ENCODE measurements around the gene COQ5. TPM values are rescaled to one million over a fixed set of nuclear protein-coding genes. Genes with fewer than 3 reads are reported as not detected.
"Not testable (repeated sequence)": the region's sequence is repeated elsewhere in the genome, so short reads cannot be mapped to it uniquely, and the experiment has no call there.

COQ5 gene
- total and polyA plus RNA-seq, 8 donors, result 2.6 to 32.4 (median 25.9) TPM

GRCh38 chr12:120490833-120491512 lies 38.0 kb downstream of the COQ5 start:
- H3K4me3 ChIP-seq, result no peak overlapping the region
- peaks cover 7 to 14% (median 11%) of the 10 kb centered on the region in 4 donors for H3K4me1 ChIP-seq
- peaks cover 0 to 21% (median 17%) of the 10 kb centered on the region in 4 donors for H3K36me3 ChIP-seq
- H3K9me3 ChIP-seq, result no peaks in the 10 kb centered on the region
- no peak for TF ChIP-seq CTCF (IDR thresholded peaks at IDR 0.05)
- no peak for TF ChIP-seq POLR2A (IDR thresholded peaks at IDR 0.05)
- TF ChIP-seq POLR2AphosphoS5 (IDR thresholded peaks at IDR 0.05), result no peak
- TF ChIP-seq EP300 (IDR thresholded peaks at IDR 0.05), result no peak
- DNase-seq, result no peak
- intact Hi-C loops (cut with DNase I; ENCODE audit: low total_unique reads), result no loop called here
- H3K27me3 ChIP-seq, result no peaks in the 10 kb centered on the region
- H3K27ac ChIP-seq, result no peak overlapping the region
- WGBS, 5 donors, result 89 to 100% (median 94%) methylated on average over 2 of the region's 2 CpGs

- intact Hi-C loops (cut with DNase I; ENCODE audit: low total_unique reads), result no loop called here
- no peaks in the 10 kb centered on the region for H3K27me3 ChIP-seq
- H3K27ac ChIP-seq, result no peak overlapping the region
- WGBS, 5 donors, result 96 to 98% (median 96%) methylated on average over 5 of the region's 5 CpGs
- TF ChIP-seq CTCF (IDR thresholded peaks at IDR 0.05) (no peak), POLR2AphosphoS5 (IDR thresholded peaks at IDR 0.05) (no peak), POLR2A (IDR thresholded peaks at IDR 0.05) (no peak), EP300 (IDR thresholded peaks at IDR 0.05) (no peak)
- DNase-seq, result no peak
- peaks cover 6 to 11% (median 8%) of the 10 kb centered on the region in 4 donors for H3K4me1 ChIP-seq
- H3K36me3 ChIP-seq, result peaks cover 0 to 21% (median 17%) of the 10 kb centered on the region in 4 donors
- no peaks in the 10 kb centered on the region for H3K9me3 ChIP-seq
- H3K4me3 ChIP-seq, result no peak overlapping the region
Observed at GRCh38 chr12:120490325-120490724, 38.6 kb downstream of the COQ5 start.

GRCh38 chr12:120489018-120489417 lies 39.9 kb downstream of the COQ5 start:
- Histone ChIP-seq H3K27me3 (no peaks in the 10 kb centered on the region), H3K4me3 (no peak overlapping the region), H3K27ac (no peak overlapping the region), H3K9me3 (no peaks in the 10 kb centered on the region), H3K4me1 (no peaks in the 10 kb centered on the region), H3K36me3 (peaks cover 0 to 21% (median 17%) of the 10 kb centered on the region in 4 donors)
- TF ChIP-seq POLR2AphosphoS5 (IDR thresholded peaks at IDR 0.05) (no peak), CTCF (IDR thresholded peaks at IDR 0.05) (no peak), EP300 (IDR thresholded peaks at IDR 0.05) (no peak), POLR2A (IDR thresholded peaks at IDR 0.05) (no peak)
- peak in 1 of 2 donors; percentile 36 for DNase-seq
- 83 to 99% (median 88%) methylated on average over 4 of the region's 4 CpGs for WGBS, 5 donors
- intact Hi-C loops (cut with DNase I; ENCODE audit: low total_unique reads), result no loop called here

GRCh38 chr12:120488057-120488640 lies 40.8 kb downstream of the COQ5 start:
- H3K36me3 ChIP-seq, result peaks cover 0 to 21% (median 17%) of the 10 kb centered on the region in 4 donors
- TF ChIP-seq CTCF (IDR thresholded peaks at IDR 0.05) (no peak), POLR2AphosphoS5 (IDR thresholded peaks at IDR 0.05) (no peak), EP300 (IDR thresholded peaks at IDR 0.05) (no peak), POLR2A (IDR thresholded peaks at IDR 0.05) (no peak)
- H3K27me3 ChIP-seq, result no peaks in the 10 kb centered on the region
- 76 to 78% (median 76%) methylated on average over 5 of the region's 5 CpGs for WGBS, 5 donors
- H3K4me1 ChIP-seq, result no peaks in the 10 kb centered on the region
- H3K27ac ChIP-seq, result peak overlapping the region in 1 of 5 donors; percentile 8
- H3K4me3 ChIP-seq, result no peak overlapping the region
- DNase-seq, result no peak
- intact Hi-C loops (cut with DNase I; ENCODE audit: low total_unique reads), result no loop called here
- H3K9me3 ChIP-seq, result no peaks in the 10 kb centered on the region

GRCh38 chr12:120487552-120487951 lies 41.4 kb downstream of the COQ5 start:
- H3K36me3 ChIP-seq, result peaks cover 0 to 24% (median 19%) of the 10 kb centered on the region in 4 donors
- intact Hi-C loops (cut with DNase I; ENCODE audit: low total_unique reads); H3K4me1 ChIP-seq; H3K4me3 ChIP-seq; H3K27ac ChIP-seq; H3K9me3 ChIP-seq; H3K27me3 ChIP-seq: not testable (repeated sequence)
- 56 to 74% (median 68%) methylated on average over 7 of the region's 7 CpGs for WGBS, 5 donors
- peak in 1 of 2 donors; percentile 52 for DNase-seq
